Suprapubic skin (tissue), 4 donors: Measurements from ENCODE around the gene SNX27. TPM values are rescaled to one million over a fixed set of nuclear protein-coding genes. Genes with fewer than 3 reads are reported as not detected.
"Not testable (repeated sequence)": the region's sequence is repeated elsewhere in the genome, so short reads cannot be mapped to it uniquely, and the experiment has no call there.

Experiments
- DNase-seq, 2 donors: peaks; one replicate each; pipeline ENCODE4 v3.0.0-alpha.2; 2019; ENCODE audit warnings: low spot score in 2 of 2
- H3K27ac ChIP-seq: fragments of 200-600 bp; sonication (generic); one replicate; pipeline ENCODE4 v1.5.1; 2019
- H3K27me3 ChIP-seq: fragments of 200-600 bp; sonication (generic); one replicate; pipeline ENCODE4 v1.5.1; 2019
- H3K36me3 ChIP-seq: fragments of 200-600 bp; sonication (generic); one replicate; pipeline ENCODE4 v1.5.1; 2019
- H3K4me1 ChIP-seq: fragments of 200-600 bp; sonication (generic); one replicate; pipeline ENCODE4 v1.5.1; 2019
- H3K4me3 ChIP-seq: fragments of 200-600 bp; sonication (generic); one replicate; pipeline ENCODE4 v1.5.1; 2019; ENCODE audit warnings: mild to moderate bottlenecking
- H3K9me3 ChIP-seq: fragments of 200-600 bp; sonication (generic); one replicate; pipeline ENCODE4 v1.5.1; 2019
- CTCF ChIP-seq, 2 donors: fragments of 200-600 bp in 1 of 2; fragments of 450-650 bp in 1 of 2; sonication (generic) in 1 of 2; IDR thresholded peaks; one replicate each; pipeline ENCODE4 v1.5.1; 2016 to 2019; ENCODE audit warnings: antibody characterized with exemption in 2 of 2, mild to moderate bottlenecking in 1 of 2, moderate library complexity in 1 of 2
- EP300 ChIP-seq: sonication (generic); formaldehyde crosslinking; IDR thresholded peaks from one replicate; pipeline ENCODE4 v1.6.1; 2017; ENCODE audit warnings: antibody characterized with exemption
- POLR2A ChIP-seq, 2 donors: fragments of 450-650 bp; IDR thresholded peaks; one replicate each; pipeline ENCODE4 v1.6.1; 2017; ENCODE audit warnings: antibody characterized with exemption in 2 of 2, mild to moderate bottlenecking in 2 of 2, moderate library complexity in 2 of 2
- POLR2AphosphoS5 ChIP-seq, 3 donors: sonication (generic); formaldehyde crosslinking; IDR thresholded peaks; one replicate each; pipeline ENCODE4 v1.6.1; 2017; ENCODE audit warnings: antibody characterized with exemption in 3 of 3
- WGBS: methylation state at CpG from one replicate; pipeline ENCODE4 v1.1.5; 2018; 5-methylcytosine and 5-hydroxymethylcytosine counted together
- total RNA-seq, 4 donors: library from RNA; depleted of rRNA; stranded (reverse); fragments of >200 nt; gene quantifications; one replicate each; pipeline ENCODE4 v1.1.0, GENCODE V29; 2016

The SNX27 gene
- total RNA-seq, 4 donors from 2014 or later, result 19.8 to 45.4 (median 29.0) TPM

- Histone ChIP-seq H3K27me3 (no peaks in the 10 kb centered on the region), H3K9me3 (no peaks in the 10 kb centered on the region), H3K4me3 (no peak overlapping the region), H3K4me1 (peaks cover 2% of the 10 kb centered on the region), H3K36me3 (peaks cover 36% of the 10 kb centered on the region), H3K27ac (no peak overlapping the region)
- TF ChIP-seq CTCF (IDR thresholded peaks at IDR 0.05), result no peak
- TF ChIP-seq POLR2A (IDR thresholded peaks at IDR 0.05), result no peak
- TF ChIP-seq POLR2AphosphoS5 (IDR thresholded peaks at IDR 0.05), result no peak
- TF ChIP-seq EP300, result no peak
- 88% methylated on average over 2 of the region's 2 CpGs for WGBS
- no peak for DNase-seq
Observed at GRCh38 chr1:151681923-151682322, 70.1 kb downstream of the SNX27 start.

- not testable (repeated sequence) for H3K4me3 ChIP-seq, H3K4me1 ChIP-seq, DNase-seq, H3K27me3 ChIP-seq, H3K27ac ChIP-seq, H3K9me3 ChIP-seq
- WGBS, result 87% methylated on average over 7 of the region's 7 CpGs
- H3K36me3 ChIP-seq, result peaks cover 40% of the 10 kb centered on the region
Observed at GRCh38 chr1:151682901-151683300, 71.1 kb downstream of the SNX27 start.

GRCh38 chr1:151684128-151684527 lies 72.3 kb downstream of the SNX27 start:
- no peaks in the 10 kb centered on the region for H3K27me3 ChIP-seq
- no peak for DNase-seq
- no peak overlapping the region for H3K27ac ChIP-seq
- H3K9me3 ChIP-seq, result no peaks in the 10 kb centered on the region
- 69% methylated on average over 2 of the region's 2 CpGs for WGBS
- H3K36me3 ChIP-seq, result peaks cover 38% of the 10 kb centered on the region
- H3K4me3 ChIP-seq, result no peak overlapping the region
- H3K4me1 ChIP-seq, result peaks cover 2% of the 10 kb centered on the region
- TF ChIP-seq POLR2A (IDR thresholded peaks at IDR 0.05) (no peak), EP300 (no peak), CTCF (IDR thresholded peaks at IDR 0.05) (no peak)

GRCh38 chr1:151686561-151686960 lies 74.7 kb downstream of the SNX27 start:
- Histone ChIP-seq H3K27me3 (no peaks in the 10 kb centered on the region), H3K27ac (no peak overlapping the region), H3K36me3 (peaks cover 43% of the 10 kb centered on the region), H3K4me1 (no peaks in the 10 kb centered on the region), H3K9me3 (no peaks in the 10 kb centered on the region), H3K4me3 (no peak overlapping the region)
- TF ChIP-seq EP300, result no peak
- TF ChIP-seq POLR2AphosphoS5 (IDR thresholded peaks at IDR 0.05), result no peak
- TF ChIP-seq POLR2A (IDR thresholded peaks at IDR 0.05), result no peak
- TF ChIP-seq CTCF (IDR thresholded peaks at IDR 0.05), result no peak
- DNase-seq, result no peak
- 90% methylated on average over 2 of the region's 2 CpGs for WGBS

- Histone ChIP-seq H3K4me1 (no peaks in the 10 kb centered on the region), H3K27me3 (no peaks in the 10 kb centered on the region), H3K27ac (no peak overlapping the region), H3K4me3 (no peak overlapping the region), H3K9me3 (no peaks in the 10 kb centered on the region), H3K36me3 (peaks cover 45% of the 10 kb centered on the region)
- TF ChIP-seq POLR2A (IDR thresholded peaks at IDR 0.05) (no peak), POLR2AphosphoS5 (IDR thresholded peaks at IDR 0.05) (no peak), EP300 (no peak), CTCF (IDR thresholded peaks at IDR 0.05) (no peak)
- WGBS, result 84% methylated on average over 4 of the region's 4 CpGs
- DNase-seq, result no peak
Observed at GRCh38 chr1:151689494-151689893, 77.6 kb downstream of the SNX27 start.

GRCh38 chr1:151692226-151692625 lies 80.4 kb downstream of the SNX27 start:
- TF ChIP-seq EP300 (no peak), POLR2A (IDR thresholded peaks at IDR 0.05) (no peak), CTCF (IDR thresholded peaks at IDR 0.05) (no peak), POLR2AphosphoS5 (IDR thresholded peaks at IDR 0.05) (no peak)
- Histone ChIP-seq H3K27me3 (no peaks in the 10 kb centered on the region), H3K9me3 (no peaks in the 10 kb centered on the region), H3K4me1 (no peaks in the 10 kb centered on the region), H3K27ac (no peak overlapping the region), H3K4me3 (no peak overlapping the region), H3K36me3 (peaks cover 51% of the 10 kb centered on the region)
- WGBS, result 94% methylated on average over 3 of the region's 3 CpGs
- DNase-seq, result no peak
